ENCODE data around the gene PRDM5.

PRDM5 gene

DNA sequence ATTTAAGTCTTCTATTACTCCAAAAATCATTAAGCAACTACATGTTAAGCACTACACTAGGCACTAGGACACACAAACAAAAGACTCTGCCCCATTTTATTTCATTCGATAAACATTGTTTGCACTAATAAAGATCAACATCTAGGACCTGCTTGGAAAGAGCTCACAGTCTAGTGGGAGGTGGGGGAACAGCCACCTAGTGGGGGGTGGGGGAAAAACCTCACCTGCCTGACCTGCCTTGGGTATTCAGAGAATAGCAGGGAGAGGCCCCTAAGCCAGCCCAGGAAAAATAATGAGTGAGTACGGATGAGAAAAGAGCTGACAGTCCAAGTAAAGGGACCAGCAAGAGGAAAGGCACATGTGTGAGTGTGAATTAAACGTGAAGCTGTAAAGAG lies 52.2 kb downstream of the PRDM5 start:
- no peaks in the 10 kb centered on the region for H3K36me3 ChIP-seq (ENCODE audit: control insufficient read depth in 4 of 4, insufficient read depth in 4 of 4, low read length in 3 of 4)
- H3K4me3 ChIP-seq (ENCODE audit: control insufficient read depth in 1 of 7, extremely low read depth in 1 of 7, insufficient read depth in 4 of 7, low read depth in 2 of 7, low read length in 6 of 7), result no peak overlapping the region
- H3K27me3 ChIP-seq (replicated peaks in 2 of 5; ENCODE audit: control insufficient read depth in 4 of 5, insufficient read depth in 5 of 5, low read length in 4 of 5), result no peaks in the 10 kb centered on the region
- H3K4me1 ChIP-seq (ENCODE audit: control extremely low read depth in 1 of 4, control insufficient read depth in 4 of 4, insufficient read depth in 4 of 4, low read length in 3 of 4), result no peaks in the 10 kb centered on the region
- no peak for DNase-seq
- H3K27ac ChIP-seq (ENCODE audit: insufficient read depth in 1 of 2, low read depth in 1 of 2, low read length in 2 of 2, poor library complexity in 1 of 2, severe bottlenecking in 2 of 2), result no peak overlapping the region
- 95% methylated on average over 2 of the region's 3 CpGs for WGBS (ENCODE audit: insufficient coverage)
- POLR2A ChIA-PET, result no interaction called here
- no peaks in the 10 kb centered on the region for H3K9me3 ChIP-seq (ENCODE audit: control extremely low read depth in 1 of 5, control insufficient read depth in 4 of 5, insufficient read depth in 2 of 5, low read depth in 1 of 5, low read length in 4 of 5)
- CTCF ChIA-PET, result interaction anchor here (0.9 kb wide), 1 partner anchor 15 kb away, joined by 3 read pairs; no protein-coding TSS in a partner anchor

DNA sequence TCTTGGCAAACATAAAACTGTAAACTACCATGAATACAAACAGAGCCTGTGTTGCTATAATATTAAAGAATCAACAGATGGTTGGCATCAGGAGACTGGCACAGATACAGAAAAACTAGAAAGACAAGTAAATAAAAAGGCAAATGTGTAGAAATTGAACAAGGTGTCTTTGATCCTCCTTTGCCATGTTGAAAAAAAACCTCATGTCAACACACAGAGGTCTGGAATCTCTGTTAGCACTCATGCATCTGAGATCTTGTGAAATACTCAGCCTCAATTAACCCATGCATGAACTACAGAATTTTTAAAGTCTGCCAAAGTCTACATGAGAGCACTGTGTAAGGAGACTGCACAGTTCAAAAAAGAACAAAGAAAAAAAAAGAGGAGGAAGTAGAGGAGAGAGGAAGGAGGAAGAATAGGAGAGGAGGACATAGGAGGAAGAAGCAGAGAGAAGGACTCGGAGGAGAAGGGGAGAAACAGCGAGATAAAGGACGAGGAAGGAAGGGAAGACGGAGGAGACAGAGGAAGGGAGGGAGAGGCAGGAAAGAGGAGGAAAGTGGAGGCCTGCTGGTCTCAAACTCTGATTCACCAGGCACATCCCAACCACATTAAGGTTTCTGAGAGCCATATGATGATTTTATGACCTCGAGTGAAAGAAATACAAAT lies 52.8 kb downstream of the PRDM5 start:
- Histone ChIP-seq H3K27ac (ENCODE audit: insufficient read depth in 1 of 2, low read depth in 1 of 2, low read length in 2 of 2, poor library complexity in 1 of 2, severe bottlenecking in 2 of 2) (no peak overlapping the region), H3K36me3 (ENCODE audit: control insufficient read depth in 4 of 4, insufficient read depth in 4 of 4, low read length in 3 of 4) (no peaks in the 10 kb centered on the region), H3K9me3 (ENCODE audit: control extremely low read depth in 1 of 5, control insufficient read depth in 4 of 5, insufficient read depth in 2 of 5, low read depth in 1 of 5, low read length in 4 of 5) (no peaks in the 10 kb centered on the region), H3K27me3 (replicated peaks in 2 of 5; ENCODE audit: control insufficient read depth in 4 of 5, insufficient read depth in 5 of 5, low read length in 4 of 5) (no peaks in the 10 kb centered on the region), H3K4me1 (ENCODE audit: control extremely low read depth in 1 of 4, control insufficient read depth in 4 of 4, insufficient read depth in 4 of 4, low read length in 3 of 4) (no peaks in the 10 kb centered on the region), H3K4me3 (ENCODE audit: control insufficient read depth in 1 of 7, extremely low read depth in 1 of 7, insufficient read depth in 4 of 7, low read depth in 2 of 7, low read length in 6 of 7) (no peak overlapping the region)
- ChIA-PET CTCF (no interaction called here), POLR2A (no interaction called here)
- 84% methylated on average over 3 of the region's 5 CpGs for WGBS (ENCODE audit: insufficient coverage)
- DNase-seq, result no peak

GRCh38 chr4:120867506-120867905 lies 55.0 kb downstream of the PRDM5 start:
- H3K4me1 ChIP-seq (ENCODE audit: control extremely low read depth in 1 of 4, control insufficient read depth in 4 of 4, insufficient read depth in 4 of 4, low read length in 3 of 4), result no peaks in the 10 kb centered on the region
- ChIA-PET CTCF (no interaction called here), POLR2A (no interaction called here)
- H3K4me3 ChIP-seq (ENCODE audit: control insufficient read depth in 1 of 7, extremely low read depth in 1 of 7, insufficient read depth in 4 of 7, low read depth in 2 of 7, low read length in 6 of 7), result no peak overlapping the region
- no peak for DNase-seq
- H3K27ac ChIP-seq (ENCODE audit: insufficient read depth in 1 of 2, low read depth in 1 of 2, low read length in 2 of 2, poor library complexity in 1 of 2, severe bottlenecking in 2 of 2), result no peak overlapping the region
- H3K27me3 ChIP-seq (replicated peaks in 2 of 5; ENCODE audit: control insufficient read depth in 4 of 5, insufficient read depth in 5 of 5, low read length in 4 of 5), result no peaks in the 10 kb centered on the region
- no peaks in the 10 kb centered on the region for H3K36me3 ChIP-seq (ENCODE audit: control insufficient read depth in 4 of 4, insufficient read depth in 4 of 4, low read length in 3 of 4)
- H3K9me3 ChIP-seq (ENCODE audit: control extremely low read depth in 1 of 5, control insufficient read depth in 4 of 5, insufficient read depth in 2 of 5, low read depth in 1 of 5, low read length in 4 of 5), result no peaks in the 10 kb centered on the region

DNA sequence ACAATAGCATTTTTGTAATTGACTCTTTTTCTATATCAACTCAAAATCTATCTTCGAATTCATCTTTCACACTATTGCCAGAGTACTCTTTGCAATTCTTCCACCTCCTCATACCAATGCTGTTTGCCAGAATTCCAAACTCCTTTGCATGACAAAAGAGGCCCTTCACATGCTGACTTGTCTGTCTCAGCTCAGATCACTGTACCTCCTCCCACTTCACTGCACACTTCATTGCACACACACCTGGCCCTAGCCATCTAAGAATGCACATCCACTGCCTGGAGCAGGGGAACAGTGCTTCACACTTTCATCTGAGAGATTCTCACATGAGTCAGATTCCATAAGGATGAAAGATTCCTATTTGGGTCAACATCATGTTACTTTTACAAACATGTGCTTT lies 56.5 kb downstream of the PRDM5 start:
- WGBS (ENCODE audit: insufficient coverage), result 92% methylated on average over 1 of the region's 1 CpG
- DNase-seq, result no peak
- POLR2A ChIA-PET, result no interaction called here
- H3K4me3 ChIP-seq (ENCODE audit: control insufficient read depth in 1 of 7, extremely low read depth in 1 of 7, insufficient read depth in 4 of 7, low read depth in 2 of 7, low read length in 6 of 7), result no peak overlapping the region
- no peak overlapping the region for H3K27ac ChIP-seq (ENCODE audit: insufficient read depth in 1 of 2, low read depth in 1 of 2, low read length in 2 of 2, poor library complexity in 1 of 2, severe bottlenecking in 2 of 2)
- no peaks in the 10 kb centered on the region for H3K36me3 ChIP-seq (ENCODE audit: control insufficient read depth in 4 of 4, insufficient read depth in 4 of 4, low read length in 3 of 4)
- no peaks in the 10 kb centered on the region for H3K9me3 ChIP-seq (ENCODE audit: control extremely low read depth in 1 of 5, control insufficient read depth in 4 of 5, insufficient read depth in 2 of 5, low read depth in 1 of 5, low read length in 4 of 5)
- H3K4me1 ChIP-seq (ENCODE audit: control extremely low read depth in 1 of 4, control insufficient read depth in 4 of 4, insufficient read depth in 4 of 4, low read length in 3 of 4), result no peaks in the 10 kb centered on the region
- CTCF ChIA-PET, result no interaction called here
- no peaks in the 10 kb centered on the region for H3K27me3 ChIP-seq (replicated peaks in 2 of 5; ENCODE audit: control insufficient read depth in 4 of 5, insufficient read depth in 5 of 5, low read length in 4 of 5)

DNA sequence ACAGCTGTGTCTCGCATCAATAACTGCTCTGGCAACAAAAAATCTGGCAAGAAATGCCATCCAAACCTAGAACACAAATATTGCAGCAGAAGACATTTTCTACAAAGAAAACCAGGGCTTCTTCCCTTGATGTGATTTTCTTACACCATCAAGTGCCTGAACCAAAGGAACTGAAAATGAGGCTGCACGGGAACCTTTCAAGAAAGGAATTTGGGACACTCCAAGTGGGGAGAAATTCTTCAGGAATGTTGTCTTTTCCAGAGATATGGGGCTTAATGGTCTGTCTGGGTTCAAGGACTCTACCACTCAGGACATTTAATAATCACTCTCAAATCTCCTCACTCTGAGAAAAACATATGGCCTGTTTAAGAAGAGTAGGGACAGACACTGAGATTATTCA lies 57.6 kb downstream of the PRDM5 start:
- Histone ChIP-seq H3K27ac (ENCODE audit: insufficient read depth in 1 of 2, low read depth in 1 of 2, low read length in 2 of 2, poor library complexity in 1 of 2, severe bottlenecking in 2 of 2) (no peak overlapping the region), H3K36me3 (ENCODE audit: control insufficient read depth in 4 of 4, insufficient read depth in 4 of 4, low read length in 3 of 4) (no peaks in the 10 kb centered on the region), H3K27me3 (replicated peaks in 2 of 5; ENCODE audit: control insufficient read depth in 4 of 5, insufficient read depth in 5 of 5, low read length in 4 of 5) (no peaks in the 10 kb centered on the region), H3K9me3 (ENCODE audit: control extremely low read depth in 1 of 5, control insufficient read depth in 4 of 5, insufficient read depth in 2 of 5, low read depth in 1 of 5, low read length in 4 of 5) (no peaks in the 10 kb centered on the region), H3K4me3 (ENCODE audit: control insufficient read depth in 1 of 7, extremely low read depth in 1 of 7, insufficient read depth in 4 of 7, low read depth in 2 of 7, low read length in 6 of 7) (no peak overlapping the region), H3K4me1 (ENCODE audit: control extremely low read depth in 1 of 4, control insufficient read depth in 4 of 4, insufficient read depth in 4 of 4, low read length in 3 of 4) (no peaks in the 10 kb centered on the region)
- WGBS (ENCODE audit: insufficient coverage), result 100% methylated on average over 2 of the region's 2 CpGs
- POLR2A ChIA-PET, result no interaction called here
- DNase-seq, result no peak
- CTCF ChIA-PET, result no interaction called here

DNA sequence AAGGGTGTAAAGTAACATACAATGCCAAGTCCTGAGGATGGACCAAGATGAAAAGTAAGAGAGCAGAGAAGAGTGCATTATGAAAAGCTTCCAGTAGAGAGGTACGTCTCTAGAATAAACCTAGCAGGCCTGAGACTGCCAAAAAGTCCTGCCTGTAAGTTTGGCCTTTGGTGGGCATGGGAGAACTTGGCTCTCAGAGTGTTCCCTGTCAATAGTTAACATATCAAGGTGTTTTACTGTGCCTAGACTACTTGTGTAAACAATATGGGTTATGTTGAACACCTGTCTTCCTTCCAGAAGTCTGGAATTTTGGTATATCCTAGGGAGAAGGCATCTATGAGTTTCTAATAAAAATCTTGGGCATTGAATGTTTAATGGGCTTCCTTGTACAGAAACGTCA lies 60.1 kb downstream of the PRDM5 start:
- DNase-seq, result no peak
- Histone ChIP-seq H3K27ac (ENCODE audit: insufficient read depth in 1 of 2, low read depth in 1 of 2, low read length in 2 of 2, poor library complexity in 1 of 2, severe bottlenecking in 2 of 2) (no peak overlapping the region), H3K4me3 (ENCODE audit: control insufficient read depth in 1 of 7, extremely low read depth in 1 of 7, insufficient read depth in 4 of 7, low read depth in 2 of 7, low read length in 6 of 7) (no peak overlapping the region), H3K27me3 (replicated peaks in 2 of 5; ENCODE audit: control insufficient read depth in 4 of 5, insufficient read depth in 5 of 5, low read length in 4 of 5) (no peaks in the 10 kb centered on the region), H3K9me3 (ENCODE audit: control extremely low read depth in 1 of 5, control insufficient read depth in 4 of 5, insufficient read depth in 2 of 5, low read depth in 1 of 5, low read length in 4 of 5) (no peaks in the 10 kb centered on the region), H3K36me3 (ENCODE audit: control insufficient read depth in 4 of 4, insufficient read depth in 4 of 4, low read length in 3 of 4) (no peaks in the 10 kb centered on the region), H3K4me1 (ENCODE audit: control extremely low read depth in 1 of 4, control insufficient read depth in 4 of 4, insufficient read depth in 4 of 4, low read length in 3 of 4) (no peaks in the 10 kb centered on the region)
- ChIA-PET POLR2A (no interaction called here), CTCF (interaction anchor here (0.6 kb wide), 1 partner anchor 1717 kb away, joined by 4 read pairs; no protein-coding TSS in a partner anchor)
- 100% methylated on average over 2 of the region's 2 CpGs for WGBS (ENCODE audit: insufficient coverage)

GRCh38 chr4:120861852-120862251 lies 60.7 kb downstream of the PRDM5 start:
- CTCF ChIA-PET, result interaction anchor here (0.8 kb wide), 1 partner anchor 116 kb away, joined by 3 read pairs; no protein-coding TSS in a partner anchor
- Histone ChIP-seq H3K4me1 (ENCODE audit: control extremely low read depth in 1 of 4, control insufficient read depth in 4 of 4, insufficient read depth in 4 of 4, low read length in 3 of 4) (no peaks in the 10 kb centered on the region), H3K36me3 (ENCODE audit: control insufficient read depth in 4 of 4, insufficient read depth in 4 of 4, low read length in 3 of 4) (no peaks in the 10 kb centered on the region), H3K27ac (ENCODE audit: insufficient read depth in 1 of 2, low read depth in 1 of 2, low read length in 2 of 2, poor library complexity in 1 of 2, severe bottlenecking in 2 of 2) (no peak overlapping the region), H3K27me3 (replicated peaks in 2 of 5; ENCODE audit: control insufficient read depth in 4 of 5, insufficient read depth in 5 of 5, low read length in 4 of 5) (no peaks in the 10 kb centered on the region), H3K4me3 (ENCODE audit: control insufficient read depth in 1 of 7, extremely low read depth in 1 of 7, insufficient read depth in 4 of 7, low read depth in 2 of 7, low read length in 6 of 7) (no peak overlapping the region), H3K9me3 (ENCODE audit: control extremely low read depth in 1 of 5, control insufficient read depth in 4 of 5, insufficient read depth in 2 of 5, low read depth in 1 of 5, low read length in 4 of 5) (no peaks in the 10 kb centered on the region)
- no peak for DNase-seq
- POLR2A ChIA-PET, result no interaction called here

All from common myeloid progenitor, CD34-positive (primary cell).